Neural cell (in vitro differentiated cells): ENCODE data around the gene GPRIN1. TPM values are rescaled to one million over a fixed set of nuclear protein-coding genes. Genes with fewer than 3 reads are reported as not detected.

ENCODE experiments used
- H2AFZ ChIP-seq: fragments of 200-600, 300-800 bp; sonication (generic), shearing (Covaris generic); 2 replicates; pipeline ENCODE4 v1.6.0; 2014; ENCODE audit warnings: low read depth, mild to moderate bottlenecking, antibody characterized with exemption, low read length, moderate library complexity
- H3F3A ChIP-seq: fragments of 200-600 bp; shearing (Covaris generic); 2 replicates; pipeline ENCODE4 v1.6.1; 2016; ENCODE audit warnings: mild to moderate bottlenecking, moderate library complexity, mixed read lengths, antibody characterized with exemption, low read length; ENCODE audit not compliant: insufficient read depth, poor library complexity, severe bottlenecking
- H3K27ac ChIP-seq: fragments of 200-600, 300-800 bp; sonication (generic), shearing (Covaris generic); 2 replicates; pipeline ENCODE4 v1.5.1; 2014; ENCODE audit warnings: mild to moderate bottlenecking, low read length, moderate library complexity
- H3K27me3 ChIP-seq: fragments of 300-800, 200-600 bp; sonication (generic), shearing (Covaris generic); 2 replicates; pipeline ENCODE4 v1.6.0; 2014; ENCODE audit warnings: mild to moderate bottlenecking, low read depth, low read length, moderate library complexity; ENCODE audit not compliant: insufficient read depth
- H3K36me3 ChIP-seq: fragments of 300-800, 200-600 bp; sonication (generic), shearing (Covaris generic); 2 replicates; pipeline ENCODE4 v1.5.1; 2014; ENCODE audit warnings: mild to moderate bottlenecking, antibody characterized with exemption, low read length, moderate library complexity; ENCODE audit not compliant: insufficient read depth
- H3K4me2 ChIP-seq: fragments of 300-800, 200-600 bp; sonication (generic), shearing (Covaris generic); 2 replicates; pipeline ENCODE4 v1.6.0; 2014; ENCODE audit warnings: mild to moderate bottlenecking, low read length
- H3K4me3 ChIP-seq: fragments of 300-800, 200-600 bp; sonication (generic), shearing (Covaris generic); 2 replicates; pipeline ENCODE4 v1.5.1; 2014; ENCODE audit warnings: mild to moderate bottlenecking, low read length, moderate library complexity
- H3K79me2 ChIP-seq: fragments of 200-600 bp; shearing (Covaris generic); replicated peaks from 2 replicates; pipeline ENCODE4 v1.6.0; 2014; ENCODE audit warnings: mild to moderate bottlenecking, low read length, moderate library complexity; ENCODE audit not compliant: insufficient read depth
- H3K9ac ChIP-seq: fragments of 300-800, 200-600 bp; sonication (generic), shearing (Covaris generic); 2 replicates; pipeline ENCODE4 v1.6.1; 2016; ENCODE audit warnings: mild to moderate bottlenecking, low read length, mixed read lengths
- H3K9me2 ChIP-seq: fragments of 200-600 bp; shearing (Covaris generic); 2 replicates; pipeline ENCODE4 v1.6.1; 2016; ENCODE audit warnings: mild to moderate bottlenecking, low read length, mixed read lengths; ENCODE audit not compliant: insufficient read depth
- H3K9me3 ChIP-seq: fragments of 200-600, 300-800 bp; sonication (generic), shearing (Covaris generic); 2 replicates; pipeline ENCODE4 v1.6.1; 2016; ENCODE audit warnings: mild to moderate bottlenecking, mixed run types, low read length, moderate library complexity, mixed read lengths
- H4K20me1 ChIP-seq: fragments of 200-600 bp; shearing (Covaris generic); 2 replicates; pipeline ENCODE4 v1.6.1; 2016; ENCODE audit warnings: mild to moderate bottlenecking, mixed run types; ENCODE audit not compliant: insufficient read depth
- CTCF ChIP-seq: fragments of 450-650 bp; IDR thresholded peaks from 2 replicates; pipeline ENCODE4 v1.5.1; 2014; ENCODE audit warnings: antibody characterized with exemption, mild to moderate bottlenecking, moderate library complexity; ENCODE audit not compliant: poor library complexity, severe bottlenecking
- EP300 ChIP-seq: fragments of 450-650 bp; conservative IDR thresholded peaks from 2 replicates; pipeline ENCODE4 v1.6.1; 2014; ENCODE audit warnings: antibody characterized with exemption, mild to moderate bottlenecking, moderate library complexity; ENCODE audit not compliant: poor library complexity, severe bottlenecking
- EZH2 ChIP-seq: fragments of 200-600, 300-800 bp; shearing (Covaris generic), sonication (generic); IDR thresholded peaks from 2 replicates; pipeline ENCODE4 v1.6.1; 2014; ENCODE audit warnings: antibody characterized with exemption, low read length, borderline replicate concordance, mild to moderate bottlenecking; ENCODE audit not compliant: insufficient read depth, poor library complexity, severe bottlenecking
- MXI1 ChIP-seq: fragments of 450-650 bp; conservative IDR thresholded peaks from 2 replicates; pipeline ENCODE4 v1.6.1; 2014; ENCODE audit warnings: antibody characterized with exemption, mild to moderate bottlenecking; ENCODE audit not compliant: poor library complexity, severe bottlenecking
- POLR2AphosphoS5 ChIP-seq: IDR thresholded peaks from 2 replicates; pipeline ENCODE4 v1.6.1; 2012
- RAD21 ChIP-seq: fragments of 450-650 bp; conservative IDR thresholded peaks from 2 replicates; pipeline ENCODE4 v1.6.1; 2014; ENCODE audit warnings: antibody characterized with exemption, mild to moderate bottlenecking, moderate library complexity
- REST ChIP-seq: IDR thresholded peaks from 2 replicates; pipeline ENCODE4 v1.6.1; 2012; ENCODE audit warnings: borderline replicate concordance
- SMC3 ChIP-seq: fragments of 450-650 bp; conservative IDR thresholded peaks from 2 replicates; pipeline ENCODE4 v1.6.1; 2014; ENCODE audit warnings: antibody characterized with exemption, mild to moderate bottlenecking, moderate library complexity; ENCODE audit not compliant: poor library complexity
- TAF1 ChIP-seq: IDR thresholded peaks from 2 replicates; pipeline ENCODE4 v1.6.1; 2012; ENCODE audit warnings: low read depth
- polyA plus RNA-seq: library from polyadenylated mRNA; depleted of rRNA; stranded (reverse); fragments of >200 nt; gene quantifications from 2 replicates; pipeline ENCODE4 v1.2.3, GENCODE V29; 2014

GPRIN1 gene
- polyA plus RNA-seq, 1 donor from 2014 or later: 32.3 TPM

GRCh38 chr5:176625966-176626875 lies 16.3 kb upstream of the GPRIN1 start:
- H3K4me2 ChIP-seq: no peak overlapping the region
- no peaks in the 10 kb centered on the region for H3F3A ChIP-seq
- no peak for TF ChIP-seq CTCF
- TF ChIP-seq EZH2: no peak
- TF ChIP-seq RAD21: no peak
- no peak for TF ChIP-seq REST
- no peak for TF ChIP-seq SMC3
- no peak for TF ChIP-seq POLR2AphosphoS5
- TF ChIP-seq EP300: no peak
- no peak for TF ChIP-seq MXI1
- TF ChIP-seq TAF1: no peak
- H3K79me2 ChIP-seq: no peaks in the 10 kb centered on the region
- no peak overlapping the region for H3K27ac ChIP-seq
- no peak overlapping the region for H3K9ac ChIP-seq
- H3K9me2 ChIP-seq: no peaks in the 10 kb centered on the region
- no peak overlapping the region for H2AFZ ChIP-seq
- H3K9me3 ChIP-seq: no peaks in the 10 kb centered on the region
- H3K4me3 ChIP-seq: no peak overlapping the region
- no peaks in the 10 kb centered on the region for H4K20me1 ChIP-seq
- H3K27me3 ChIP-seq: peaks cover 46% of the 10 kb centered on the region
- no peaks in the 10 kb centered on the region for H3K36me3 ChIP-seq

- Histone ChIP-seq H2AFZ (no peak overlapping the region), H3K79me2 (no peaks in the 10 kb centered on the region), H3K9ac (no peak overlapping the region), H3K9me3 (no peaks in the 10 kb centered on the region), H3F3A (no peaks in the 10 kb centered on the region), H3K9me2 (no peaks in the 10 kb centered on the region), H3K4me3 (no peak overlapping the region), H3K4me2 (no peak overlapping the region), H3K27me3 (peaks cover 46% of the 10 kb centered on the region), H3K27ac (no peak overlapping the region), H3K36me3 (no peaks in the 10 kb centered on the region), H4K20me1 (no peaks in the 10 kb centered on the region)
- TF ChIP-seq RAD21 (no peak), TAF1 (no peak), POLR2AphosphoS5 (no peak), REST (no peak), MXI1 (no peak), SMC3 (no peak), CTCF (no peak), EZH2 (no peak), EP300 (no peak)
These were observed 15.6 kb upstream of the GPRIN1 start for GRCh38 chr5:176625512-176625911.
